RPMI8226 (cell line): ENCODE measurements around the gene WAS.

Experiments
- DNase-seq: peaks from one replicate; pipeline ENCODE4 v3.0.0-alpha.2; 2015

WAS gene

GRCh38 chrX:48714573-48714972, 31.0 kb downstream of the WAS start:
- DNase-seq, result no peak

DNA sequence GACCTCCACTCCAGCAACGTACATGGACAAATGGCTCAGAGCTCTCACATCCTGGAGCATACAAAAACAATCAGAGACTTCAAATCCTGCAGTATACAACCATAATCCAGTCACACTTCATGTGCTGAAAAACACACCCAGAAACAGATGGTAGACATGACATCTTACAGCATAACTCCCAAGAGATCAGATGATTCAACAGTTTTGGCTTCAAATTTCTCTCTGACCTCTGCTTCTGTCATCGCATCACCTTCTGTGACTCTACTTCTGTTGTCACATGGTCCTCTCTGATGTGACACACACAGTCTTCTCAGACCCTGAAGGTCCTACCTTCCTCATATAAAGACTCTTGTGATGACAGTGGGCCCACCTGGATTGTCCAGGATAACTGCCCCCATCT, 31.5 kb downstream of the WAS start:
- no peak for DNase-seq

- DNase-seq, result no peak
Measured at GRCh38 chrX:48715876-48716502, 32.4 kb downstream of the WAS start.

- no peak for DNase-seq
Measured at GRCh38 chrX:48719958-48720357, 36.4 kb downstream of the WAS start.

DNA sequence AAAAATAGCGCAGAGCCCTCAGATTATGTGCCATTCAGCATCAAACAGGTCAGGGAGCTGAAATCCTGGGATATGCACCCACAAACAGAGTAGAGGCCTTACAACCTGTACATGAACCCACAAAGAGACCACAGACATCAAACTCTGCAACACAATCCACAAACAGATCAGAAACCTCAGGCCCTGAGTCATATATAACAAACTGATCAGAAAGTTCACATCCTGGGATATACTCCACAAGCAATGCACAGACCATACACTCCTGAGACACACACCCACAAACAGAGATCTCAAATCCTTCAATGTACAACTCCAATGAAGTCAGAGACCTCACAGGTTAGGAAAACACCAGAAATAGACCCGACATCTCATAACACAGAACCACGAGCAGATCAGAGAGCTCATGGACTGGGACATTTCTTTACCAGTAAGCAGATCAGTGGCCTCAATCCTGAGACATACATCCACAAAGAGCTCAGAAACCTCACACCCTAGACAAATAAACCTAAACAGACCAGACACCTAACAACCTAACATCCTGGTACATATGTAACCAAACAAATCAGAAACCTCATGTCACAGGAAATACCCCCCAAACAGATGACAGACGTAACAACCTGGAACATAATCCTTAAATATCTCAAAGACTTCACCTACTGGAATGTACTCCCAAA, 37.1 kb downstream of the WAS start:
- DNase-seq, result no peak

GRCh38 chrX:48721916-48722315, 38.3 kb downstream of the WAS start:
- DNase-seq, result no peak

- no peak for DNase-seq
Measured at GRCh38 chrX:48726596-48726995, 43.0 kb downstream of the WAS start.

DNA sequence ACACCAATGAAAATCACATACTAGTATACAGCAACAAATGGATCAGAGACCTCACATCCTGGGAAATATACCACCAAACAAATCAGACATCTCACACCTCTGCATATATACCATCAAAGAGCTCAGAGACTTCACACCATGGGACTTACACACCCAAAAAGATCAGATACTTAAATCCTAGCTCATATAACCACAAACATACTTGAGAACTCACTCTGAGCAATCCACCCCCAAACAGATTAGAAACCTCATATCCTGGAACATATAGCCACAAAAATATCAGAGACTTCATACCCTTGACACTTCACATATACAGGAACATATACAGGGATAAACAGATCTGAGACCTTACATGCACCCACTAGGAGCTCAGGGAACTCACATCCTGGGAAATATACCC, 45.1 kb downstream of the WAS start:
- no peak for DNase-seq

DNA sequence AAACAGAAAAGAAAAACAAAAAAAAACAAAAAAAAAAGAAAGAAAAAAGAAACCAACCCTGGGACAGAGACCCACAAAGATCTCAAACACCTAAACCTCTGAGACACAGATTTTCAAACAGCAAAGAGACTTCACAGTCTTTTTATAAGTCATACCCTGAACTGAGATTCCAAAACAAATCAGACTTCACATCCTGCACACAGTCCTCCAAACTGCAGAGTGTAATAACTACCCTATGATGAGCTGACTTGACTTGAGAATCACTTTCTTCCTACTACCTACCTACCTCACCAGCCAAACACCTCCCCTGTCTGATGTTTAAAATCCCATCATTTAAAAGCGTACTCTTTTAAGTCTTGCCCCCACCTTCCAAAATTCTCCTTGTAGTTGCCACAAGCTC, 52.7 kb downstream of the WAS start:
- DNase-seq, result no peak

DNA sequence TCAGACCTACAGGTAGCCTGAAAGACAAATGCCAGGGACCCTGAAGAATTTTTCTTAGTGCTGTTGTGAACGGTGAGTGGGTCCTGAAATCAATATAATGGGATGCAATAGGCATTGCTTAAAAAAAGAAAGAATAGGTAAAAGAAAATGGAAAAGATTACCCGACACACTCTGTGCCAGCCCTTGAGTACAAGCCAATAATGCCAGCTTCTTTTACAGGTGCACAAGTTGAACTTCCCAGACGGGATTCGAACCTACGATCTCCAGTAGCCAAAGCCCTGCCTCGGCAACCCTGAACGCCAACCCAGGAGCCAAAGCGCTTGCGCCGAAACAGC, 53.2 kb downstream of the WAS start:
- DNase-seq, result no peak

GRCh38 chrX:48737213-48737938, 53.8 kb downstream of the WAS start:
- peak; percentile 96 for DNase-seq

- no peak for DNase-seq
Measured at GRCh38 chrX:48737940-48738339, 54.3 kb downstream of the WAS start.
